Smooth muscle cell (in vitro differentiated cells): ENCODE results near the gene AVPR2. TPM values are rescaled to one million over a fixed set of nuclear protein-coding genes. Genes with fewer than 3 reads are reported as not detected.

Experiments
- DNase-seq: peaks from one replicate; lab custom pipeline; 2025; ENCODE audit not compliant: unreplicated experiment; lab: John Stamatoyannopoulos, UW
- H2AFZ ChIP-seq: fragments of 200-600 bp; sonication (generic); 2 replicates; pipeline ENCODE4 v1.6.0; 2016; ENCODE audit warnings: antibody characterized with exemption, low read depth, mild to moderate bottlenecking
- H3F3A ChIP-seq: fragments of 200-600 bp; sonication (generic); 2 replicates; pipeline ENCODE4 v1.6.0; 2017; ENCODE audit warnings: antibody characterized with exemption, low read depth
- H3K27ac ChIP-seq: fragments of 200-600 bp; sonication (generic); 2 replicates; pipeline ENCODE4 v1.5.1; 2016; ENCODE audit warnings: low read depth, mild to moderate bottlenecking
- H3K27me3 ChIP-seq: fragments of 200-600 bp; sonication (generic); 2 replicates; pipeline ENCODE4 v1.6.1; 2016; ENCODE audit warnings: low read depth, mild to moderate bottlenecking
- H3K36me3 ChIP-seq: fragments of 200-600 bp; sonication (generic); 2 replicates; pipeline ENCODE4 v1.5.1; 2016; ENCODE audit warnings: low read depth
- H3K4me1 ChIP-seq: fragments of 200-600 bp; sonication (generic); 2 replicates; pipeline ENCODE4 v1.5.1; 2016; ENCODE audit warnings: low read depth
- H3K4me2 ChIP-seq: fragments of 200-600 bp; sonication (generic); 2 replicates; pipeline ENCODE4 v1.6.0; 2016; ENCODE audit warnings: mild to moderate bottlenecking
- H3K4me3 ChIP-seq: fragments of 200-600 bp; sonication (generic); 2 replicates; pipeline ENCODE4 v1.5.1; 2016; ENCODE audit warnings: mild to moderate bottlenecking
- H3K79me2 ChIP-seq: fragments of 200-600 bp; sonication (generic); 2 replicates; pipeline ENCODE4 v1.6.0; 2016; ENCODE audit warnings: low read depth, mild to moderate bottlenecking
- H3K9ac ChIP-seq: fragments of 200-600 bp; sonication (generic); 2 replicates; pipeline ENCODE4 v1.6.0; 2016; ENCODE audit warnings: low read depth
- H3K9me3 ChIP-seq: fragments of 200-600 bp; sonication (generic); replicated peaks from 2 replicates; pipeline ENCODE4 v1.5.1; 2016; ENCODE audit warnings: low read depth
- H4K20me1 ChIP-seq: fragments of 200-600 bp; sonication (generic); 2 replicates; pipeline ENCODE4 v1.6.0; 2016; ENCODE audit warnings: low read depth
- CTCF ChIP-seq: fragments of 200-600 bp; sonication (generic); IDR thresholded peaks from 2 replicates; pipeline ENCODE4 v1.5.1; 2017; ENCODE audit warnings: borderline replicate concordance, mild to moderate bottlenecking, antibody characterized with exemption; ENCODE audit not compliant: insufficient read depth, poor library complexity, severe bottlenecking
- WGBS: methylation state at CpG from one replicate; pipeline ENCODE4 v1.1.7; 2016; ENCODE audit warnings: low lambda C conversion rate; 5-methylcytosine and 5-hydroxymethylcytosine counted together
- polyA plus RNA-seq: library from polyadenylated mRNA; unstranded; fragments of >200 nt; fragmentation: Nextera tagmentation; extraction: Ambion mirVana; gene quantifications from 2 replicates; pipeline ENCODE4 v1.2.1, GENCODE V29; 2016
- total RNA-seq: library from RNA; depleted of rRNA; stranded (reverse); fragments of >200 nt; gene quantifications from 2 replicates; pipeline ENCODE4 v1.2.3, GENCODE V29; 2014

Gene AVPR2
- total RNA-seq (not detected in 2 replicates), polyA plus RNA-seq (not detected in 2 replicates)

DNA sequence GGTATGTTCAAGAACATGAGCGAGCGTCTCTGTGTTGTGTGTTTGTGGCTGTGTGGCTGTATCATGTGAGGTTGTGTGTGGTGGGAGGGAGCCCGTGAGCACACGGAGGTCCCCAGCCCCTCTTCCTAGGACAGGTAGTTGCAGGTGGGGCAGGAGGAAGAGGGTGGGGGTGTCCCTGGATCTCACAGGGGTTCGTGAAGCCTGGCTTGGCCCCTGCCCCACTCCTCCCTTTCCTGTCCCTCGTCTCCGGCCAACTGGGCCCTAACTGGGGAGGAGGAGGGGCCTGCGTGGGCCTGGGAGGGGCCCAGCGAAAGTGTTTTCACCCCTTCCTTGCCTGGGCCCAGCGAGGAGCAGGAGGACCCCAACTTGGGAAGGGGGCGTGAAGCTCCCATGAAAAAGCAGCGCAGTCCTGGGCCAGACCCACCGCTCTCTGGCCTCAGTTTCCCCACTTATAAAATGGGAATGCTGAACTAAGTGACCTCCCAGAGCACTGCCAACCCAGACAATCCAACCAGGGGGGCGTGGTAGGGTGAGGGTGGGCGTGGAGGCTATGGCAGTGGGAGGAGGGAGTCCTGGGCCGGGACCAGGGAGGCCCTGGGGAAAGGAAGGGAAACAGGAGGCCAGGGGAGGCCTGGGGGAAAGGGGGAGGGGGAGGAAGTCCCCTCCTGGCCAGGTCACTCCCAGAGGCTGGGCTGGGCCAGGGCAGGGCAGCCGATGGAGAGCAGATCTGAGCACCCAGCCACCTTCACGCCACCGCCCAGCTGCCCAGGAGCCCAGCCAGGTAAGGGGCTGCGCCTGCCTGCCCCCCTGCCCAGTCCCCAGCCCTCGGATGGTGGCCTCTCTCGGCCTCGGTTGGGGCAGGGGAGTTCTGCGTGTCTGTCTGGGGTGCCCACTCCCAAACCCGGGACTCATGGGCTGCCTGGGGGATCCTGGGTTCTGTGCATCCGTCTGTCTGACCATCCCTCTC is at the start of gene AVPR2:
AVPR2 (plus strand) TSS at position 683 of the 967 bp plus-strand sequence. CDS start 473 bp downstream, outside the sequence.
- H3K9ac ChIP-seq, result no peak within 1 kb of the TSS
- no peak within 1 kb of the TSS for H2AFZ ChIP-seq
- no peak within 1 kb of the TSS for H3K4me3 ChIP-seq
- no peaks in the 10 kb centered on the region for H3K79me2 ChIP-seq
- no peaks in the 10 kb centered on the region for H3K27me3 ChIP-seq
- H3K27ac ChIP-seq, result no peak within 1 kb of the TSS
- H4K20me1 ChIP-seq, result no peaks in the 10 kb centered on the region
- no peaks in the 10 kb centered on the region for H3K36me3 ChIP-seq
- WGBS, result 76% methylated on average over 24 of the region's 26 CpGs
- no peaks in the 10 kb centered on the region for H3K4me1 ChIP-seq
- H3F3A ChIP-seq, result no peaks in the 10 kb centered on the region
- no peak for DNase-seq
- no peaks in the 10 kb centered on the region for H3K9me3 ChIP-seq
- no peak for TF ChIP-seq CTCF
- H3K4me2 ChIP-seq, result no peak within 1 kb of the TSS

GRCh38 chrX:153854702-153855101 is 49.8 kb upstream of the AVPR2 start:
- DNase-seq, result no peak
- Histone ChIP-seq H3K79me2 (no peaks in the 10 kb centered on the region), H3K9ac (no peak overlapping the region), H4K20me1 (no peaks in the 10 kb centered on the region), H3K4me1 (no peaks in the 10 kb centered on the region), H3K36me3 (no peaks in the 10 kb centered on the region), H3K4me3 (no peak overlapping the region), H3K27me3 (no peaks in the 10 kb centered on the region), H2AFZ (no peak overlapping the region), H3K9me3 (no peaks in the 10 kb centered on the region), H3F3A (no peaks in the 10 kb centered on the region), H3K27ac (no peak overlapping the region), H3K4me2 (no peak overlapping the region)
- 79% methylated on average over 9 of the region's 9 CpGs for WGBS
- no peak for TF ChIP-seq CTCF

DNA sequence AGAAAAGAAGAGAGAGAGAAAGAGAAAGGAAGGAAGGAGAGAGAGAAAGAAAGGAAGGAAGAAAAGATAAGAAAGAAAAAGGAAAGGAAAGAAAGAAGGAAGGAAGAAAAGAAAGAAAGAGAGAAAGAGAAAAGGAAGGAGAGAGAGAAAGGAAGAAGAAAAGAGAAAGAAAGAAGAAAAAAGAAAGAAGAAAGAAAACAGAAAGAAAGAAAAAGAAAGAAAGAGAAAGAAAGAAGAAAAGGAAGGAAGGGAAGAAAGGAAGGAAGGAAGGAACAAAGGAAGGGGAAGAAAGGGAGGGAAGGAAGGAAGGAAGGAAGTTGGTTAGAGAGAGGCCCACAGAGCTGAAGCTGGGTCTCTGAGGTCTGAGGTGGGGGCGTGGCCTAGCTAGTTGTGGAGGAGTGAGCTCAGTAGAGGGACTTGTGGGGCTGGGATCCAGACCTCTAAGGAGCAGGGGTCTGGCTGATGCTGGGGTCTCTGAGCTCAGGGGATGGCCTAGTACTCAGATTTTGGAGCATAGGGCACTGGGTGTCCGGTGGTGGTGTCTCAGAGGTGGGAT is 47.0 kb upstream of the AVPR2 start:
- no peak for DNase-seq
- WGBS, result 80% methylated on average over 2 of the region's 2 CpGs
- no peaks in the 10 kb centered on the region for H3K36me3 ChIP-seq

More for the DNA sequence above, 47.0 kb upstream of the AVPR2 start:
- H3K4me3 ChIP-seq, result no peak overlapping the region
- no peaks in the 10 kb centered on the region for H3K4me1 ChIP-seq
- no peak overlapping the region for H3K4me2 ChIP-seq
- H2AFZ ChIP-seq, result no peak overlapping the region
- no peaks in the 10 kb centered on the region for H4K20me1 ChIP-seq
- no peak for TF ChIP-seq CTCF
- H3K9ac ChIP-seq, result no peak overlapping the region
- H3F3A ChIP-seq, result no peaks in the 10 kb centered on the region
- H3K9me3 ChIP-seq, result no peaks in the 10 kb centered on the region
- H3K27ac ChIP-seq, result no peak overlapping the region
- no peaks in the 10 kb centered on the region for H3K79me2 ChIP-seq
- no peaks in the 10 kb centered on the region for H3K27me3 ChIP-seq
